Uterus (tissue), 2 donors: ENCODE data around the gene ATF7.

Experiments
- CTCF ChIP-seq, 4 experiments: fragments of 200-600 bp in 2 of 4; fragments of 450-650 bp in 2 of 4; sonication (generic) in 2 of 4; IDR thresholded peaks; one replicate each; pipeline ENCODE4 v1.5.1; 2016 to 2019; ENCODE audit warnings: antibody characterized with exemption in 4 of 4, mild to moderate bottlenecking in 2 of 4, moderate library complexity in 1 of 4
- POLR2A ChIP-seq, 2 donors: fragments of 450-650 bp; IDR thresholded peaks; one replicate each; pipeline ENCODE4 v1.6.1; 2016; ENCODE audit warnings: antibody characterized with exemption in 2 of 2, mild to moderate bottlenecking in 1 of 2, moderate library complexity in 1 of 2

GRCh38 chr12:53667080-53667479, 40.9 kb upstream of the ATF7 start:
- no peak for TF ChIP-seq CTCF (IDR thresholded peaks at IDR 0.05)
- no peak for TF ChIP-seq POLR2A (IDR thresholded peaks at IDR 0.05)
